HG03469 (cell line): ENCODE measurements around the gene SLC12A8.

Experiments
- ATAC-seq: cut with Tn5 transposase; IDR thresholded peaks from one replicate; pipeline ENCODE4 v1.9.1; 2021; ENCODE audit warnings: mild to moderate bottlenecking, moderate library complexity, moderate number of reproducible peaks; ENCODE audit not compliant: unreplicated experiment

Gene SLC12A8

GRCh38 chr3:125186800-125187598, 25.5 kb downstream of the SLC12A8 start:
- no peak for ATAC-seq

DNA sequence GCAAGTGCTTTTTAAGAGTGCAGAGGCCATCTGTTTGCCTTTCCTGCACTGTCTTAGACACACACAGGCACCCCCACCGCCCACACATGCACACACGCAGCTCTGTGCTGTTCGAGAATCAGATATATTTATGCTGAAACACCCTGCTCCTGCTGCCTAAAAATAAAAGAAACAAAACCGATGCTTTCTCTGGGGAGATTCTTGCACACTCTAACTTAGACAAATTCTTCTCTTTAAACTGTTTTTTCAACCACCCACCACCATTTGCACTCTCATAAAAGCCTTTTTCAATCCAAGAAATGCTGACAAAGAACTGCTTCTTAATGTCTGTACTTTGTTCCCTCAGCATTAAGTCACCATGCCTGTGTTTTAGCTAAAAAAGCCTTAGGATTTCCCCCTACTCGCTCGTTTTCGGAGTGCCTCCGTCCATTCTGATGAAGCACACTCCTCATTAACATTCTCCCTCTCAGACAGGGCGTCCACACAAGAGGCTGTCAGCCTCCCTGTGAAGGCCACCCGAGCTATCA, 26.2 kb downstream of the SLC12A8 start:
- ATAC-seq = no peak

DNA sequence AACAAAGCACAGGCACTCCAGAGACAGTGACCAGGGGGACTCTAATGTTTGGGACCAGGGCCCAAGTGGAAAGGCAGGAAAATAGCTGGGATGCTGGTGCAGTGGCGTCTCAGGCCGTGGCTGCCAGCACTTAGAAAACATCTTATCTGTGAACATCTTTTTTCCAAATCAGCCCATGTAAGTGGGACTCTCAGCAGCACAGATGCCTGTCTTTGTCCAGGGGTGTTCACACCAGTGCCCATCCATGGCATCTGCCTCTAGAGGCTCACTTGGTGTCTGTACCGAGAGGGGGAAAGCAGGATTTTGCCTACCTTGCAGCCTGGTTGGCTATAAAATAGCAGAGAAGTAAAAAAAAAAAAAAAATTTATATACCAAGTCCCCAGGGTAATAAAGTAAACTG, 26.7 kb downstream of the SLC12A8 start:
- ATAC-seq = no peak

- ATAC-seq = no peak
These were observed 32.7 kb downstream of the SLC12A8 start for GRCh38 chr3:125179884-125180240.

DNA sequence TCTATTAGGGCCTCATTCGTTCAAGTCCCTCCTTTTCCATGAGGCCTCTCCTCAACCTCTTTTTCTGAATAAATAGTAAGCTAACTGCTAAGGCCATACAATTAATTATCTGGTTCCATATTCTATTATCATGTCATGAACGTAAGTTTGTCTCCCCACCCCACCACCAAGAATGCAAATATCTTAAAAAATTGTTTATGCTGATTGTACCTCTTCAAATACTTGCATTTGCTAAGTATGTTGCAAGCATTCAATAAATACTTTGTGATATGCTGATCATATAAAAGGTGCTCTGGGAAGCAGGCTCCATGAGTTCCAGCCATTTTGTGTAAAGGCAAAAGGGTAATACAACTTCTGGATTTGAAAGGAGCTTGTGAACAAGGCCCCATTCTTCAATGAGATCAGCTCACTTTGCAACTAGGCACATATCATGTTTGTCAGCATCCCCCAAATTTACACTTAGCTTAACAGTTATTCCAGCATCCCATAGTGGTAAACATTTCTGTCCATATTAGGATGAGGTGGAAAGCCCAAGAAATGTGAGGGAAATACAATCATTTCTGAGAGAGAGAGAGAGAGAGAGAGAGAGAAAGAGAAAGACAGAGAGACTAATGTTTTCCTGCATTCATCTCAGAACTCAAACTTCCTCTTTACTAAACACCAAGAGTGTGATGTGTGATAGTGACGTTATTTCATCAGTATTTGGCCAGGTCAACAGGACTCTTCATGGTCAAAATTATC, 33.2 kb downstream of the SLC12A8 start:
- no peak for ATAC-seq

DNA sequence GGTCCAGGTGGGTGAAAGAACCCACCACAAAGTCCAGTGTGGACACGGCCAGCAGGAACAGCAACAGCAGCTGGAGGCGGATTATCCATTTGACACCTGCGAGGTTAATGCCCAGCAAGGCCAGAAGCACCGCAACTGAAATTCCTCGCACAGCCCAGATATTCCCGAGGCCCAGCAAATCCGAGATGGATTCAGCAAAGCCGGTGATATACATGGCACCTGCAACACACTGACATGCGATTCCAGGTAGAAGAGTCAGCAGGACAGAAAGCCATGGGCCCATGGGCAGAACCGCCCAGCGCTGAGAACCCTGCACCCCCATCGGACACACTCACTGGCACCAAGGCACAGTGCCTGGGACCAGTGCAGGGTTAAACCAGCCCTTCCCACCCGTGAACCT, 34.8 kb downstream of the SLC12A8 start:
- no peak for ATAC-seq

GRCh38 chr3:125175295-125176078, 37.1 kb downstream of the SLC12A8 start:
- ATAC-seq = no peak

DNA sequence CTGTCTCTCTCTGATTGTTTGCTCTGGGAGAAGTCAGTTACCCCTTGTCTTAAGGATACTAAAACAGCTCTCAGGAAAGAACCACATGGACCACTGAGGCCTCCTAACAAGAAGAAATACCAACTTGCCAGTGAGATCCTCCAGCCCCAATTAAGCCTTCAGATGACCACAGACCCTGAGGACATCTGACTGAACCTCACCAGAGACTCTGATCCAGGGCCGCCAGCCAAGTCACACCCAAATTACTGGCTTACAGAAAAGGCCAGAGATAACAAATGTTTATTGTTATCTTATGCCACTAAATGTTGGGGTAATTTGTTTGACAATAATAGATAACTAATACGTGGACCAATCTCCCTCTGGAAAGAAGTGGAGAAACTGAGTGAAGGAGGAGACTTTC, 40.2 kb downstream of the SLC12A8 start:
- no peak for ATAC-seq

DNA sequence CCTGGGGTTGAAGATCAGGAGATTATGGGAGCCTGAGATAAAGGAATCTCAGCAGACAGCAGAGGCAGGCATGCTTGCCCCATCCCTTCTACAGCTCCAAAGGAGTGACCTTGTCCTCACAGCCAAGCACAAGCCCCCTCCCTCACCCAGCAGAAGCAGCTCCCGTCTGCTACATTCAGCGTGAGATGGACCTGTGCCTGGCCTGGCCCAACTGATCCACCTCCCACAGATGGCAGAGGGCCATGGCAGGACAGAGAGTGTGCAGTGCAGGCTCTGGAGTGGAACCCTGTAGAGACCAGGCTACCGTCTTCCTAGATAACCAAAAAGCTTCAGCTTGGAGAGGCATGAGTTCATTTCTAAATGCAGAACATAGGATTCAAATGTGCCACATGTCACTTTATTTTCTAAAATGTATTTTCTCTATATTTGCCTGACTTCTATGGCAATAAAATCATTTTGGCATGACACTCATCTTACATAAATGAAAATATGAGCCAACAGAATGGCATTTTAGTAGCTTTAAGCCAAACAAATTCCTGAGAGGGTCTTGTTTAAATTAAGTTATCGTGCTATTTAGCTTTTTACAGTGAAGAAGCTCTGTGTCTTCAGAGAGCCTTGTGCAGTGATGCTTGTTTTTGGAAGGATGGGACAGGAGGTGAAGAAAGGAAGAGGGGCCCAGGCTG, 43.7 kb downstream of the SLC12A8 start:
- ATAC-seq = no peak

DNA sequence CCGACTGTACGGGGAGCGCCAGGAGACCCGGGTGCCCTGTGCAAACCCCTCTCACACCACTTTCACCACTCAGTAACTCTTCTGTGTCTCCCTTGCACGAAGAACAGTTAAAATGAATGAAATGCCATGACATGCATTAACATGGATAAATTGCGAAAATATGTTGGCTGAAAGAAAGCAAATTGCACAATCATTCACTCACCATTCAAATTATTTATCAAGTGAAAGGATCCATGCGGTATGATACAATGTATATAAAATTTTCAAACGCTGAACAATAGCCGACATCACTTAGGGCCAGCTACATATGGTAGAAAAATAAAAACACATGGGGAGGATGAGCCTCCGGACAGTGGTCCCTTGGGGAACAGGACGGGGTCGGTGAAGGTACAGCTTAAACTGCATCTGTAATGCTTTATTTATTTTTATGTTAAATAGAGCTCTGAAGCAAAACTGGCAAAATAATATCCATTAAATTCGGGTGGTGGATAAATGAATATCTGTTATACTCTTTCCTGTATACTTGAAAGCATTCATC, 45.9 kb downstream of the SLC12A8 start:
- ATAC-seq = no peak

DNA sequence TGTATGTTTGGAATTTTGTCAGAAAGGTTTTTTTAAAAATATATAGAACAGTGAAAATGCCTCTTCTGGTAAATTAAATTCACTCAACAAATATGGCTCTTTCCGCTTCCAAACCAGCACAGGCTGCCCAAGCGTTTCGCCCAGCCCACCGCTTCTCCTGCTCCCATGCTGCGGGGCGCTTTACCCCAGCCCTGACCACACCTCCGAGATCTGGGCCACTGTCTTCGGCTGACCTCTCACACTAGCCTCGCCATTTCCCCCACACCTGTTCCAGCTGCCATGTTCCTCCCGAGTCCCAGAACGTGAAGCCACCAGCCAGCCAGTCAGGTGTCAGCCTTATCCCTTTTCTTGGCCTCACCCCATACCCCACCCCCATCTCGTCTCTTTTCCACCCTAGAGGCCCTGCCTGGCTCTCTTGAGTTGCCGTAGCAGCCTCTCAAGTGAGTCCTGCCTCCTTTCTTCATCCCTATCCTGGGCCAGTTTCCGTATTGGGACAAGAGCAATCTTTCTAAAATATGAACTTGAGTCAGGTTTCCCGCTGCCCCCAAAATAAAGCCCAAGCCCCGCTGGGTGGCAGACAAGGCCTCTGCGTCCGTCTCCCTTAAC, 46.5 kb downstream of the SLC12A8 start:
- no peak for ATAC-seq

DNA sequence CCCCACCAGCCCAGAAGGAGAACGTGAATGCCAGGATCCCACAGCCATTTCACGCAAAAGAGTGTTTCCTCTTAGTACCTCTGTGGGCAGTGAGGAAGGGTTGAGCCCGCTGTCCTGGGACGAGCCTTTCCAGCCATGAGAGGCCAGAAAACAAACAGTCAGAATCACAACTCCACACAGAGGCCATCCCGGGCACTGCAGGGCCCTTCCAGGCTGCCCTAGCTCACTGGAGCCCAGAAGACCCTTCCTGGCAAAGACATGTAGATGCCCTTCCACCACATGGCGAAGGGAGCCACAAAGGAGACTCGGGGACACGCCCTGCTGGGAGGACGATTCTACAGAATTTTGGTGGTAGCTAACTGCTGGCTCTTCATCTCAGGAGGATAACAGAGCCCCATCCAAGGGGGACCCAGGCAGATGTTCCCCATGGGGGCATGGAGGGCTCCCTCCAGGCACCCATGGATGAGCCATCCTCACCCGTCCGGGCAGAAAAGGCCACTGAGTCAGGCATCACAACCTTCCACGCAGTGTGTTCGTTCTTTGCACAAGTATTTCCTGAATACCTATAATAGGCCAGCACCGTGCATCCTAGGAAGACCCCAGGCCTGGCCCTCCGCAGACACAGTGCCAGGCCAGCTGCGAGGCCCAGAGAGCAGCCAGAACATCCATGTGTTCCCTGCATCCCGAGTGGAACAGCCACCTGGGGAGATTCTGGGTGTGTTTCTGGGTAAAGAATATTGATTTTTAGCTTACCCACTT, 47.2 kb downstream of the SLC12A8 start:
- no peak for ATAC-seq

GRCh38 chr3:125163739-125164601, 48.6 kb downstream of the SLC12A8 start:
- no peak for ATAC-seq

- no peak for ATAC-seq
These were observed 50.8 kb downstream of the SLC12A8 start for GRCh38 chr3:125161607-125162219.

DNA sequence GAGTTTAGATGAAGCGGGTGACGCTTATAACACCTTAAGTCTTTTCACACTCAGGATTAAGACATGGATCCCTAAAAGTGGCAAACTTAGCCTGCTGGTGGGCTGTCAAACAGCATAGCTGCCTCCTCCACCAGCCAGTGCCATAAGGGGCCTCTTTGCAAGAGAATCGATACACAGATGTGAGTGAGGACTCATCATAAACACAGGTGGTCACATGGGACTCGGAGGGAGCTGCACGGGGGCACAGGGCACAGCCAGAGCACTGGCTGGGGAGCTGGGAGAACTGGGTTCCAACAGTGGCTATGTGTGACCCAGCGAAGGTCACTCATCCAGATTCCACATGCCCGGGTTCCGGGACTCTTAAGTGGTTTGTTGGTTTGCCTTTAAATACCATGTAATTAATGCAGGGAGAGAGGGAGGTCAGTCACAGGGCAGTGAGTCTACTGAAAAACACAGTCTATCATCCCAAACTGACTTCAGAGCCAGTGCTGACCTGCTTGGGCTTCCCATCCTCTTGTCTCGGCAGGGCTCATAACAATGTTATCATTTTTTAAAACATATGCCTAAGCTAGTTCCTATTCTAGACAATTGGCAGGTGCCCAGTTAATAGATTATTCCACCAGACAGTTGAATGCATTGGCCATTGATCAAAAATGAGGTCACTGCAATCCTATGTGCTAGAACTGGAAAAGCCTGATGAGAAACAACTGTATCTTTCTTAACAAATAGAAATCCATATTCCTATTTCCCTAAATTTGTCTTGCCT, 51.8 kb downstream of the SLC12A8 start:
- no peak for ATAC-seq

DNA sequence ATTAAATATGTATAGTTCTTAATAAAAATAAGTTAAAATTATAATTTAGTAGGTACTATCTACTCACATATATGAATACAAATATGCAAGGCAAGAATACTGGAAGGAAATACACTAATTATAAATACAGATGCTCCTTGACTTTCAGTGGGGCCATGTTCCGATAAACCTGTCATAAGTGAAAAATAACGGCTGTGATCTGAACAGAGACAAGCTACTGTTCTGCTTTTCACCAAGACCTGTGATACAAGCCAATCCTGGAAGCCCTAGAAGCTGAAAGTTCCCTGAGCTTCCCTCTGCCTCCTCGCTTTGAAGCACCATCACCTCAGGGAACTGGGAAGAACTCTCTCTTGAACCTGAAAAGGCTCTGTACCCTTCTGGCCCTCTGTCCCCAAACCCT, 55.4 kb downstream of the SLC12A8 start:
- ATAC-seq = no peak

GRCh38 chr3:125156456-125156855, 56.1 kb downstream of the SLC12A8 start:
- ATAC-seq = no peak
